HG03432 (cell line): Measurements from ENCODE around the gene PGAM1.
"Not testable (repeated sequence)": the region's sequence is repeated elsewhere in the genome, so short reads cannot be mapped to it uniquely, and the experiment has no call there.

Source experiments
- ATAC-seq: cut with Tn5 transposase; IDR thresholded peaks from one replicate; pipeline ENCODE4 v1.9.1; 2021; ENCODE audit warnings: mild to moderate bottlenecking, moderate library complexity; ENCODE audit not compliant: unreplicated experiment

Gene PGAM1

DNA sequence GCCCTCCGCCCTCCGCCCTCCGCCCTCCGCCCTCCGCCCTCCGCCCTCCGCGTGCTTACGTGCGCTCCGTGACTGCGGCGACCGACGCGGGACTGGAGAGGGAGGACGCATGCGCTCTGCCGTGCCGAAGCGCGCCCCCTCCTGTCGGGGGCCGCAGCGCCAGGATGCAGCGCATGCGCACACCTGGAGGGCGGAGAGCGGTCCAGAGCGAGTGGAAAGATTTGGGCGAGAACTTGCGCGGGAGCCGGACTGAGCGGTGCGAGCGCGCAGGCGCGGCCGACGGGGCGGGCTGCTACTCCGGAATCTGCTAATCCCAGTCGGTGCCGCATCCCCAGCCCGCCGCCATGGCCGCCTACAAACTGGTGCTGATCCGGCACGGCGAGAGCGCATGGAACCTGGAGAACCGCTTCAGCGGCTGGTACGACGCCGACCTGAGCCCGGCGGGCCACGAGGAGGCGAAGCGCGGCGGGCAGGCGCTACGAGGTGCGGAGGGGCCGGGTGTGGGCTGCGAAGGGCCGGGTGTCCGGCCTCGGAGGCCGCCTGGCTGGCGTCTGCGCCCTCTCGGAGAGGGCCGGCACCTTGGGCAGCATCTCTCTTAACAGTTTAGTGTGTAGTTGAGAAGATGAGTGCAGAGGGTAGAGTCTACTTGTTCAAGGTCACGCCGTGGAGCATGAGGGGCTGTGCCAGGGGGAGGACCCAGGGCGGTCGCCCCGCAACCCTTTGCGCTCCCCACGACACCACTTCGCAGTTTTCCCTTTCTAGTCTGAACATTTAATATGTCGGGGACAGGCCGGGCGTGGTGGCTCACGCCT, at the start of gene PGAM1:
TSS of gene PGAM1 (plus strand) at position 228 of the 812 bp plus-strand sequence. CDS start at position 345, 117 bp downstream.
- ATAC-seq: peak; percentile 81

- no peak for ATAC-seq
Measured at GRCh38 chr10:97376413-97376812, 49.6 kb upstream of the PGAM1 start.

- ATAC-seq: no peak
Measured at GRCh38 chr10:97378933-97379921, 46.8 kb upstream of the PGAM1 start.

GRCh38 chr10:97380516-97380915, 45.5 kb upstream of the PGAM1 start:
- no peak for ATAC-seq

DNA sequence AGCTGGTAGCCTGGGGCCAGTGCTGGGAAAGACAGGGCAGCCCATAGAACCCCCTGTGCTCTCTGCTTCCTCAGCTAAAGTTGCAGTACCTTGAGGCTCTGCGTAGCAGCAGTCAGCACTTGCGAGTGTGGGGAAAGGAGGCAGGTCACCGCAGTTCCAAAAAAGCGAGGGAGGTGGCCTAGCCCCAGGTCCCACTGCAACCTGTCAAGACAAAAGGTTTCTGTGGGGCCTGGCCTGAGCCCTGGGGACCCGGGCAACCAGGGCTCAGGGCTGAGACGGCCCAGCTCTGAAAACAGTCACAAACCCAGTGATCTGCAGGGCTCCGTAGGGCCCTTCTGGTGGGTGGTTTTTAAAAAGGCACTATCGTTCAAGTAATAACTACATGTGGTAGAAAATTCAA, 44.4 kb upstream of the PGAM1 start:
- ATAC-seq: no peak

DNA sequence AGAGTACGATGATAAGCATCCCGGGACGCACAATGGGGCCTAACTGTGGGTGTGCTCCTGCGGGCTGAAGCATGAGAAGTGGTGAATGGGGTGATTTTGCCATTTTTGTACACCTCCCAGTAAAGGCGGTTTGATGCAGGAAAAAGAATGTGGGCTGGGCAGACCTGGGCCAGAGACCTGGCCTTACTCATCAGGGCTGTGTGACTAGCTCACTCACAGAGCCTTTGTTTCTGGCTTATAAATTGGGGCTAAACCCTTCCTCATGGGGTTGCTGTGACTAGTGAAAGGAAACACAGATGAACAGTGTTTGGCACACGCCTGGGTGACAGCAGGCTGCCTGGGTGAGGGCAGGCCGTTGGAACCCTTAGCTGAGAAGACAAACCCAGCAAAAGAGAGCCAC, 42.8 kb upstream of the PGAM1 start:
- ATAC-seq: no peak

DNA sequence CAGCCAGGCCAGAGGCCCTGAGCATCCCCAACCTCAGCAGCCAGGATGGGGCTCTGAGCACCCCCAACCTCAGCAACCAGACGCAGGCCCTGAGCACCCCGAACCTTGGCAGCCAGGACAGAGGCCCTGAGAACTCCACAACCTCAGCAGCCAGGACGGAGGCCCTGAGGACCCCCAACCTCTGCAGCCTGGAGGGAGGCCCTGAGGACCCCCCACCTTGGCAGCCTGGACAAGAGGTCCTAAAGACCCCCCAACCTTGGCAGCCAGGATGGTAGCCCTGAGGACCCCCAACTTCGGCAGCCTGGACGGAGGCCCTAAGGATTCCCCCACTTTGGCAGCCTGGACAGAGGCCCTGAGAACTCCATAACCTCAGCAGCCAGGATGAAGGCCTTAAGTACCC, 41.8 kb upstream of the PGAM1 start:
- no peak for ATAC-seq

DNA sequence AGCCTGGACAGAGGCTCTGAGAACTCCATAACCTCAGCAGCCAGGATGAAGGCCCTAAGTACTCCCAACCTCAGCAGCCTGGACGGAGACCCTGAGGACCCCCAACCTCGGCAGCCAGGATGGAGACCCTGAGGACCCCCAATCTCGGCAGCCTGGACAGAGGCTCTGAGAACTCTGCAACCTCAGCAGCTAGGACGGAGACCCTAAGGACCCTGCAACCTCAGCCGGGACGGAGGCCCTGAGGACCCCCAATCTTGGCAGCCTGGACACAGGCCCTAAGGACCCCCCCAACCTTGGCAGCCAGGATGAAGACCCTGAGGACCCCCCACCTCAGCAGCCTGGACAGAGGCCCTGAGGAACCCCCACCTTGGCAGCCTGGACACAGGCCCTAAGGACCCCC, 41.4 kb upstream of the PGAM1 start:
- ATAC-seq: no peak

GRCh38 chr10:97385565-97385964, 40.4 kb upstream of the PGAM1 start:
- no peak for ATAC-seq

- no peak for ATAC-seq
Measured at GRCh38 chr10:97388152-97388551, 37.8 kb upstream of the PGAM1 start.

DNA sequence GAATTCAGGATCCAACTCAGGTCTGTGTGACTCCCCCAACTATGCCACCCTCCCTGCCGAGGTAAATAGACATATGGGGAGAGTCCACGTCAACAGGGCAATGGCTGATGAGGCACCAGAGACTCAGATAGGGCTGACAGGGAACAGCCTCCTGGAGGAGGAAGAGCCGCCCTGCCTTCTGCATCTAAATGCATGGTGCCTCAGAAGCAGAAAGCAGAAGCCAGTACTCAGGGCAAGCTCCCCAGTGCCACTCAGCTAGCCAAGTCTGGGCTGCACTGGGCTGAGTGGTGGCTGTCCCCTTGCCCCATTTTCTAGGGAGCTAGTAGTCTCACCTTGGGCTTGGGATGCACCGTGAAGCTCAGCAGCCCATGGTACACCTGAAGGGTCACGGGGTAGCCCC, 35.9 kb upstream of the PGAM1 start:
- ATAC-seq: no peak

GRCh38 chr10:97393034-97393573, 32.9 kb upstream of the PGAM1 start:
- ATAC-seq: no peak

- ATAC-seq: no peak
Measured at GRCh38 chr10:97396056-97396455, 29.9 kb upstream of the PGAM1 start.

GRCh38 chr10:97399843-97400545, 26.0 kb upstream of the PGAM1 start:
- no peak for ATAC-seq

DNA sequence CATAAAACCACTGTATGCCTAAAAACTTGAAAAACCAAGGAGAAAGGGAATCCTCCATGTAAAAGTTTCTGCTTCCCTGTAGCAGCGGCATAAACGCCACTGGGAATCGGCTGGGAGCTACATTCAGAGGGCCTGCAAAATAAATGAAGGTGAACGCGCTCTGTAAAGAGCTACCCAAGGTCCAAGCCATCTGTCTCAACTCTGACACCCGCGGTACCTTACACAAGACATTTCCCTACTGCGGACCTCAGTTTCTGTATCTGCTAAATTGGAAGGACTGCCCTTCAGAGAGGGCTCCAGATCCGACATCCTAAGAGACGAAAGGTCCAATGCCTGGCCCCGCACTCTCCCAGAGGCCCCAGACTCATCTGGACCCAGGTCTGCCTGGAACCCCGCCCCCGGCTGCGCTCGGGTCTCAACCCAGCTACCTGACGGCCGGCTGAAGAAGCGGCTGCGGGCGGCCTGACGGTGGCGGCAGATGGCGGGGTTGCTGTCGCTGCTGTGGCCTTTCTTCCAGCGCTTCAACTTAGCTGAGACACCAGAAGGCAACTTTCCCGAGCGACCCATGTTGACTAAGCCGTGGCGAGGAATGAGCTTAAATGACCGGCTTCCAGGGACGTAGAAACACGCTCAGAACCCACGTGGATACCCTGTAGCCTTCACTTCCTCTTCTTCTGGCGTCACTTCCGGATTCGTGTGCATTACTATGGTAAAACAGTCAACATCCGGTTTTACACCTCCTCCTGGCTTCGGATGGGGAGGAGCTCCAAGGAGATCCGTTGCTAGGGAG, 25.1 kb upstream of the PGAM1 start, which contains the start of gene RRP12:
TSS of gene RRP12 (minus strand) at position 676 of the 790 bp plus-strand sequence. CDS start at position 567, 109 bp downstream.
- ATAC-seq: peak; percentile 98

- ATAC-seq: no peak
Measured at GRCh38 chr10:97401455-97401919, 24.5 kb upstream of the PGAM1 start.

- ATAC-seq: no peak
Measured at GRCh38 chr10:97404044-97404443, 21.9 kb upstream of the PGAM1 start.

GRCh38 chr10:97406064-97406463, 19.9 kb upstream of the PGAM1 start:
- ATAC-seq: no peak

DNA sequence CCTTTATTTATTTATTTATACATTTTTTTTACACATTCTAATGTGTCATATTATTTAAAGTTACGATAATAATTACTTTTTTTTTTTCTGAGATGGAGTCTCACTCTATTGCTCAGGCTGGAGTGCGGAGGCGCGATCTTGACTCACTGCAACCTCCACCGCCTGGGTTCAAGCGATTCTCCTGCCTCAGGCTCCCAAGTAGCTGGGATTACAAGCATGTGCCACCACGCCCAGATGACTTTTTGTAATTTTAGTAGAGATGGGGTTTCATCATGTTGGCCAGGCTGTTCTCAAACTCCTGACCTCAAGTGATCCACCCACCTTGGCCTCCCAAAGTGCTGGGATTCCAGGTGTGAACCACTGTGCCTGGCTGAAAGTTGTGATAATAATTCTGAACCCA, 19.5 kb upstream of the PGAM1 start:
- ATAC-seq: not testable (repeated sequence)
